Gastroesophageal sphincter (tissue), 4 donors: ENCODE data around the gene AMZ2. TPM values are rescaled to one million over a fixed set of nuclear protein-coding genes. Genes with fewer than 3 reads are reported as not detected.

Source experiments
- ATAC-seq: fragments of 150-250 bp; one replicate; pipeline ENCODE4 v1.9.1; 2016; ENCODE audit warnings: mild to moderate bottlenecking, moderate library complexity
- H3K27ac ChIP-seq, 4 donors: fragments of 200-600 bp; sonication (generic) in 3 of 4; 1 replicate in 3 of 4; 2 replicates in 1 of 4; pipeline ENCODE4 v1.5.1; 2016 to 2019
- H3K27me3 ChIP-seq: fragments of 200-600 bp; sonication (generic); one replicate; pipeline ENCODE4 v1.5.1; 2019
- H3K36me3 ChIP-seq, 2 donors: fragments of 200-600 bp; sonication (generic); one replicate each; pipeline ENCODE4 v1.5.1; 2019; ENCODE audit warnings: control low read depth in 1 of 2
- H3K4me1 ChIP-seq, 3 donors: fragments of 200-600 bp; sonication (generic); 1 replicate in 2 of 3; 2 replicates in 1 of 3; pipeline ENCODE4 v1.5.1; 2016 to 2019; ENCODE audit warnings: control low read depth in 2 of 3
- H3K4me3 ChIP-seq, 2 donors: fragments of 200-600 bp; sonication (generic); one replicate each; pipeline ENCODE4 v1.5.1; 2019; ENCODE audit warnings: mild to moderate bottlenecking in 1 of 2, moderate library complexity in 1 of 2
- H3K9me3 ChIP-seq, 3 donors: fragments of 200-600 bp; sonication (generic); one replicate each; pipeline ENCODE4 v1.5.1; 2017 to 2019; ENCODE audit warnings: control low read depth in 2 of 3
- CTCF ChIP-seq, 4 experiments: fragments of 200-600 bp in 2 of 4; fragments of 450-650 bp in 2 of 4; sonication (generic) in 1 of 4; IDR thresholded peaks; one replicate each; pipeline ENCODE4 v1.5.1; 2017 to 2019; ENCODE audit warnings: antibody characterized with exemption in 4 of 4, mild to moderate bottlenecking in 2 of 4, moderate library complexity in 2 of 4
- EP300 ChIP-seq: sonication (generic); formaldehyde crosslinking; IDR thresholded peaks from one replicate; pipeline ENCODE4 v1.6.1; 2017; ENCODE audit warnings: antibody characterized with exemption, mild to moderate bottlenecking
- POLR2A ChIP-seq, 2 donors: fragments of 450-650 bp; IDR thresholded peaks; one replicate each; pipeline ENCODE4 v1.6.1; 2017; ENCODE audit warnings: antibody characterized with exemption in 2 of 2, mild to moderate bottlenecking in 2 of 2, moderate library complexity in 1 of 2
- POLR2AphosphoS5 ChIP-seq: sonication (generic); formaldehyde crosslinking; IDR thresholded peaks from one replicate; pipeline ENCODE4 v1.6.1; 2017; ENCODE audit warnings: antibody characterized with exemption
- WGBS, 2 donors: methylation state at CpG; one replicate each; pipeline ENCODE4 v1.1.5; 2018; ENCODE audit warnings: low coverage in 1 of 2; 5-methylcytosine and 5-hydroxymethylcytosine counted together
- total RNA-seq, 4 donors: library from RNA; depleted of rRNA; stranded (reverse); fragments of >200 nt; gene quantifications; one replicate each; pipeline ENCODE4 v1.1.0, GENCODE V29; 2016

The AMZ2 gene
- total RNA-seq, 4 donors from 2014 or later: 54.9 to 76.5 (median 59.6) TPM

GRCh38 chr17:68296217-68297191 is 48.7 kb downstream of the AMZ2 start:
- peaks cover 66% of the 10 kb centered on the region for H3K27me3 ChIP-seq
- 82 to 85% methylated on average over 6 to 9 of the region's 18 CpGs for WGBS, 2 donors
- TF ChIP-seq POLR2A (IDR thresholded peaks at IDR 0.05) (no peak), POLR2AphosphoS5 (no peak), EP300 (no peak), CTCF (IDR thresholded peaks at IDR 0.05) (no peak)
- H3K36me3 ChIP-seq: no peaks in the 10 kb centered on the region
- H3K9me3 ChIP-seq: no peaks in the 10 kb centered on the region
- no peak overlapping the region for H3K27ac ChIP-seq
- H3K4me1 ChIP-seq: peaks cover 0 to 14% (median 0%) of the 10 kb centered on the region in 3 donors
- no peak for ATAC-seq
- H3K4me3 ChIP-seq: no peak overlapping the region

GRCh38 chr17:68297195-68297594 is 49.4 kb downstream of the AMZ2 start:
- Histone ChIP-seq H3K4me3 (no peak overlapping the region), H3K36me3 (no peaks in the 10 kb centered on the region), H3K9me3 (no peaks in the 10 kb centered on the region), H3K27ac (no peak overlapping the region), H3K27me3 (peaks cover 59% of the 10 kb centered on the region), H3K4me1 (peaks cover 0 to 7% (median 0%) of the 10 kb centered on the region in 3 donors)
- no peak for TF ChIP-seq POLR2A (IDR thresholded peaks at IDR 0.05)
- no peak for TF ChIP-seq POLR2AphosphoS5
- TF ChIP-seq EP300: no peak
- TF ChIP-seq CTCF (IDR thresholded peaks at IDR 0.05): no peak
- WGBS, 2 donors: 59 to 91% methylated on average over 2 to 4 of the region's 4 CpGs
- no peak for ATAC-seq

- no peak for TF ChIP-seq POLR2AphosphoS5
- no peak for TF ChIP-seq POLR2A (IDR thresholded peaks at IDR 0.05)
- no peak for TF ChIP-seq EP300
- no peak for TF ChIP-seq CTCF (IDR thresholded peaks at IDR 0.05)
- no peak for ATAC-seq
- Histone ChIP-seq H3K9me3 (no peaks in the 10 kb centered on the region), H3K4me1 (no peaks in the 10 kb centered on the region), H3K27ac (no peak overlapping the region), H3K27me3 (peaks cover 45% of the 10 kb centered on the region), H3K4me3 (no peak overlapping the region), H3K36me3 (no peaks in the 10 kb centered on the region)
These were observed 50.8 kb downstream of the AMZ2 start for GRCh38 chr17:68298601-68299000.

GRCh38 chr17:68299817-68300216 is 52.0 kb downstream of the AMZ2 start:
- no peaks in the 10 kb centered on the region for H3K9me3 ChIP-seq
- TF ChIP-seq POLR2AphosphoS5 (no peak), EP300 (no peak), POLR2A (IDR thresholded peaks at IDR 0.05) (no peak), CTCF (IDR thresholded peaks at IDR 0.05) (no peak)
- H3K27ac ChIP-seq: no peak overlapping the region
- no peak overlapping the region for H3K4me3 ChIP-seq
- no peaks in the 10 kb centered on the region for H3K4me1 ChIP-seq
- ATAC-seq: no peak
- H3K36me3 ChIP-seq: no peaks in the 10 kb centered on the region
- H3K27me3 ChIP-seq: peaks cover 33% of the 10 kb centered on the region
- 100% methylated on average over 1 of the region's 3 CpGs; no CpG with 5 or more reads in 1 of the 2 donors for WGBS, 2 donors
